MG63 (cell line): ENCODE results near the gene GJC3. TPM values are rescaled to one million over a fixed set of nuclear protein-coding genes. Genes with fewer than 3 reads are reported as not detected.
"Not testable (repeated sequence)": the region's sequence is repeated elsewhere in the genome, so short reads cannot be mapped to it uniquely, and the experiment has no call there.

Experiments
- DNase-seq: peaks from one replicate; pipeline ENCODE4 v3.0.0-alpha.2; 2020
- H3K27me3 ChIP-seq: fragments of 250-450 bp; sonication (Bioruptor Pico); 2 replicates; pipeline ENCODE4 v1.5.1; 2020; ENCODE audit warnings: mild to moderate bottlenecking, moderate library complexity
- H3K36me3 ChIP-seq: fragments of 250-450 bp; sonication (Bioruptor Pico); 2 replicates; pipeline ENCODE4 v1.5.1; 2020; ENCODE audit warnings: mild to moderate bottlenecking, moderate library complexity
- H3K4me3 ChIP-seq: fragments of 250-450 bp; sonication (Bioruptor Pico); 2 replicates; pipeline ENCODE4 v1.5.1; 2020; ENCODE audit warnings: mild to moderate bottlenecking, moderate library complexity
- H3K9me3 ChIP-seq: fragments of 250-450 bp; sonication (Bioruptor Pico); 2 replicates; pipeline ENCODE4 v1.5.1; 2020; ENCODE audit warnings: mild to moderate bottlenecking, moderate library complexity
- total RNA-seq: library from RNA; depleted of rRNA; stranded (reverse); fragments of >200 nt; shearing (Covaris generic); gene quantifications from 2 replicates; pipeline ENCODE4 v1.2.3, GENCODE V29; 2014; ENCODE audit warnings: low replicate concordance

GJC3 gene
- total RNA-seq, 1 experiment from 2014 or later, result not detected

DNA sequence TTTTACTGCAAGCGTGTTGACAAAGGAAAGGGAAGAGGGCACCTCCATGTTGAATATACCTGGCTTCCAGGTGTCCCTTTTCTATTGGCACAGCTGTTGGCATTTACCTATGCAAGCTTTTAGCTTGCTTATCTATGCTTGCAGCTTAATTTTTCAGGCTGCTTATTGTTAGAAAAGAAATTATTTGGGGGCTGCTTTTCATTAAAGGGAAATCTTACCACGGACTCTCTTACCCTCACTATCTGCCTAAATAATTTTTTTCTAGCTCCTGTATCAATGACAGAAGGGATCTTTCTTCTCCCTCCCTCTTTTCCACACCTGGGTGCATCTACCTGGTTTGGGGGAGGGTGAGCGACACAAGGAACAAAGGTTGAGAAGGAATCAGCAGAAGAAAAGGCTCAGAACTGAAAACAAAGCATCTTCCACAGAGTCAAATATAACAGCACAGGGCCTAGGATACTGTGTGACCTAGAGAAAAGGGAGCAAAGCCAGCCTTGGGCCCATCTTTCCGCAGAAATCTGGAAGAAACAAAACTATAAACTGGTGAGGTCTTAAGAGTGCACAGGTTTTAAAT is 15.2 kb upstream of the GJC3 start:
- DNase-seq, result no peak
- Histone ChIP-seq H3K36me3 (no peaks in the 10 kb centered on the region), H3K4me3 (no peak overlapping the region), H3K27me3 (no peaks in the 10 kb centered on the region), H3K9me3 (no peaks in the 10 kb centered on the region)

DNA sequence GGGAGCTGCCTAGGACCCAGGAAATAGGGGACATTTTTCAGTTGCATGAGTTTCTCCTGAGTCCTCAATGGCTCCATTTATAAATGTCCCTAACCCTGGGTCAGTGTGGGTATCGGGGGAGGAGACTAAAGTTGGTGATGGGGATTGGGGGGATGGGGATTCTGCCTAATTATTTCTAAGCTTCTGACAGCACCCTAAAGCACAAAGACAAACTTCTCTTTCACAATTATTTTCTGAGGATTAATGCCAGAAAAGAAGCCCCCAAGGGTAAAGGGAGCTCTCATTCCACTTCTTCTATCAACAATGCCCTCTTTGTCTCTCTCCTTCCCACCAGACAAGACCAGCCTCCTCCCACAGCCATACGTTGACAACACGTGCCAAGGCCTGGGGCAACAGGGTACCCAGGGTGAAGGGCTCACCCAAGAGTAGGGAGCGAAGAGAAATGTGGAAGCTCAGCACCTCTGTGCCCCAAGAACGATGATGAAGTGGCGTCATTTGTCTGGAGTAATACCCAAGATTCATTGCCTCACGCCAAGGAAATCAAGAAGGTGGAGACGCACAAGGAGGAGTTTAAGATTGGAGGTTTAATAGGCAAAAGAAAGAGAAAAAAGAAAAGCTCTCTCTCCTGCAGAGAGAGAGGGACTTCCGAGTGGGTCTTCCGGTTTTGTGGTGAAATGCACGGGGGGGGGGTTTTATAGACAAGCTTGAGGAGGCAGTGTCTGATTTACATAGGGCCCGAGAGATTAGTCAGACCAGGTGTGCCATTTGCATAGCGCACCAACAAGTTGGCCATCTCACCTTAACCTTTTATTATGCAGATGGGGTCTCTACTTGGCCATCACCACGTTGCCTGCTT is 14.4 kb upstream of the GJC3 start:
- Histone ChIP-seq H3K9me3 (no peaks in the 10 kb centered on the region), H3K27me3 (no peaks in the 10 kb centered on the region), H3K4me3 (no peak overlapping the region), H3K36me3 (no peaks in the 10 kb centered on the region)
- no peak for DNase-seq

DNA sequence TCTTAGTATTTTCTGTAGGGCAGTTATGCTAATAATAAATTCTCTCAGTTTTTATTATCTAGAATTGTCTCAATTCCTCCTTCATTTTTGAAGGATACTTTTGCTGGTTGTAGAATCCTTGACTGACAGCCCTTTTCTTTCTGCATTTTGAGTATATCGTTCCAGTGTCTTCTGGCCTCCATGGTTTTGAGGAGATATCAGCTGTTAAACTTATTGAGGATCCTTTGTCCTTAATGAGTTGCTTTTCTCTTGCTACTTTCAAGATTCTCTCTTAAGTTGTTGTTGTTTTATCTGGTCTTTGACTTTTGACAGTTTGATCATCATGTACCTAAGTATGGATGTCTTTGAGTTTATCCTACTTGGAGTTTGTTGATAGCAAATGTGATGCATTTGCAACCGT is 8.9 kb upstream of the GJC3 start:
- Histone ChIP-seq H3K4me3 (no peak overlapping the region), H3K36me3 (no peaks in the 10 kb centered on the region), H3K9me3 (0 out of 2 replicates have a peak, but pooled peaks cover 5% of the 10 kb centered on the region), H3K27me3 (no peaks in the 10 kb centered on the region)
- DNase-seq, result no peak

DNA sequence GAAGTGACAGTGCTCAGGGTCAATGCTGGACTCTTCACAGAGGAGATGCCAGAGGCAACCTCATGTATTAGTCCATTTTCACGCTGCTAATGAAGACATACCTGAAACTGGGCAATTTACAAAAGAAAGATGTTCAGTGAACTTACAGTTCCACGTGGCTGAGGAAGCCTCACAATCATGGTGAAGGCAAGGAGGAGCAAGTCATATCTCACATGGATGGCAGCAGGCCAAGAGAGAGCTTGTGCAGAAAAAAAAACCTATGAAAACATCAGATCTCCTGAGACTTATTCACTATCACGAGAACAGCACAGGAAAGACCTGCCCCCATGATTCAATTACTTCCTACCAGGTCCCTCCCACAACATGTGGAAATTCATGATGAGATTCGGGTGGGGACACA is 5.6 kb upstream of the GJC3 start:
- H3K9me3 ChIP-seq, H3K4me3 ChIP-seq, H3K36me3 ChIP-seq, H3K27me3 ChIP-seq, DNase-seq: not testable (repeated sequence)

DNA sequence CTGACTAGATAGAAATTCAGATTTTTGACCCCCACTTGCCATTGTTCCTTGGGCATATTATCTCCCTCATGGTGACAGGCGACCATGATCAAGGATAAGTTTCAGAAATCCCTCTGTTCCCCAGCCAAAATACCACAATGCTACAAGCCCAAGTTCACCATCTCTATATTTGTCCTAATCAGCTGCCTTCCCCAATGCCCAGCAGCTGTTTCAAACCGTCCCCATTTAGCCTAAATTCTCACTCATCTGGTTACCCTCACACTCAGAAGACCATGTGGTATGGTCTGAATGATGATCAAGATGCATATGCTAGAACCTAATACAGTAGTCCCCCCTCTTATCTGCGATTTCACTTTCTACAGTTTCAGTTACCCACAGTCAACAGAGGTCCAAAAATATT is 956 bp upstream of the GJC3 start:
- no peak for DNase-seq
- Histone ChIP-seq H3K27me3 (peaks cover 3% of the 10 kb centered on the region), H3K9me3 (no peaks in the 10 kb centered on the region), H3K36me3 (no peaks in the 10 kb centered on the region), H3K4me3 (no peak overlapping the region)

DNA sequence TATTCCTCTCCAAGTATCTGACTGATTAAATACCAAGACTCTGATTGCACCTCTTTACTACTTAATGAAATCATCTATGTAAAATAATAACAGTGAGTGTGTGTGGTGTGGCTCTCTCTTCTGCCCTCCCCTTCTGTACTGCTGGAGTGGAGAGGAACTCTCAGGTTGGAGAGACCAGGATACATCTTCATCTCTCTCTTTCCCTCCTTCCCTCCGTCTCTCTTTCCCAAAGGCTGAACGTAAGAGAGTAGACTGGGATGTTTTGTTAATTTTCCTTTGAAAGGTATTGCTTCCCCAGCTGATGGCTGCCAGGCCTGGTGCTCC is 272 bp upstream of the GJC3 start:
- no peaks in the 10 kb centered on the region for H3K9me3 ChIP-seq
- H3K36me3 ChIP-seq, result no peaks in the 10 kb centered on the region
- H3K27me3 ChIP-seq, result peaks cover 4% of the 10 kb centered on the region
- no peak overlapping the region for H3K4me3 ChIP-seq
- no peak for DNase-seq

DNA sequence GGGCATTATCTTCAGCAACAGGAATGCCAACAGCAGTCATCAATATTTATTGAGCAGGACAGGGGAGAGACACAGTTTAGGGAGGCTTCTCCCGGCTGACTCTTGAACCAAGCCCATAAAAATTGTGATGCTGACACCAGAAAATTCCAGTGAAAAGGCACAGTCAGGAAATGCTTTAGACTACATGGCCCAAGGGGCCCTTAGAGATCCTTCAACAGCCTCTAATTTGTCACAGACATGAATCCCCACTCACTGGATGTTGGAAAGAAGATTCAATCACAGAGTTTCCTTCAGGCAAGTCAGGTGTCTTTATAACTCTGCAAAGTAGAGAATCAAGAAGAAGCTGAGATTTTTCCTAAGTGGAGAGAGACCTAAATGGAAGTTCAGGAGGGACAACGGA is 1.2 kb downstream of the GJC3 start:
- Histone ChIP-seq H3K36me3 (no peaks in the 10 kb centered on the region), H3K27me3 (peaks cover 4% of the 10 kb centered on the region), H3K9me3 (no peaks in the 10 kb centered on the region), H3K4me3 (no peak overlapping the region)
- DNase-seq, result no peak

DNA sequence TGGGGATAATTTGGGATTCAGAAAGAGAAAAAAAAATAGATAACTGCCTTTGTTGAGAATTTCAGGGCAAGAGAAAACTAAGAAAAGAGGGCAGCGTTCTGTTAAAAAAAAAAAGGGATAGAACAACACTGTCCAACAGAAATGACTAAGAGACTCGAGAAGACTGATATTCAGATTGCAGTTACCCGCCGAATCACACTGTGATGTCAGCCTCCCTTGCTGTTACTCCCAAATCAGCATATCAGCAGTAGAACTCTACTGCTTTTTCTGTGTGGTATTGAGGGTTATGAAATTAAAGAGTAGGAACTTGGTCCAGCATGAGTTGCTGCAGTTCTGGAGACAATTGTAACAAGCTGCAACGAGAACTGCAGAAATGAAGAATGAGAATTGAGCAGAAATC is 1.9 kb downstream of the GJC3 start:
- H3K36me3 ChIP-seq, result no peaks in the 10 kb centered on the region
- H3K9me3 ChIP-seq, result no peaks in the 10 kb centered on the region
- H3K27me3 ChIP-seq, result peaks cover 4% of the 10 kb centered on the region
- no peak overlapping the region for H3K4me3 ChIP-seq
- DNase-seq, result no peak

DNA sequence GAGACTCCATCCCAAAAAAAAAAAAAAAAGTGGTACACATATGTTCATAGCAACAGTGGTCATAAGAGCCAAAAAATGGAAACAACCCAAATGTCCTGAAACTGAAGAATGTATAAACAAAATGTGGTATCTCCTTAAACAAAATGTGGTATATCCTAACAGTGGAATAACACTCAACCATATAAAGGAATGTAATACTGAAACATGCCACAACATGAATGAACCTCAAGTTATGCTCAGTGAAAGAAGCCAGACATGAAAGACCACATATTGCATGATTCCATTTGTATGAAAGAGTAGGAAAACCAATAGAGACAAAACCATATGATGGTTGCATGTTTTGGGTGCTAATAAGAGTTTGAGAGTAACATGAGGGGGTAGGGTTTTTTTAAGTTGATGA is 3.1 kb downstream of the GJC3 start:
- H3K27me3 ChIP-seq, result peaks cover 4% of the 10 kb centered on the region
- H3K4me3 ChIP-seq, result no peak overlapping the region
- H3K9me3 ChIP-seq, result no peaks in the 10 kb centered on the region
- peaks cover 4% of the 10 kb centered on the region; the same call in 1 of the 2 replicates for H3K36me3 ChIP-seq
- DNase-seq, result no peak

DNA sequence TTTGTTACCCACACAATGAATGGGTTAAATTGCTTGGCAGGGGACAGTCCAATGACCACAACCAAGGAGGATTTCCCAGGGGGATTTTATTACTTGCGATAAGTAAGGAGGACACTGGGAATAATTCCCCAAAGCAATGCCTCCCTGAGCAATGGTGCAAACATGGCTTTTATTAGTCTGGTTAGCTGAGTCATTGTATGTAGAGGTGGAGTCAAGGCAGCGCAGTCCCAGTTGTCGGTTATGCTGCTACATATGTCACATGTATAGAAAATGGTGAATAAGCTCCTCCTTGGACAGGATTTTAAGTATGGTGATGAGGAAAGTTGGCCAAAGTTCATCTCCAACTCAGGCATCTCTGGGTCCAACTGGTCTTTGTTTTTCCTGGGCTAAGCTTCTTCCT is 6.2 kb downstream of the GJC3 start:
- DNase-seq, result no peak
- Histone ChIP-seq H3K36me3 (peaks cover 5% of the 10 kb centered on the region; the same call in 1 of the 2 replicates), H3K9me3 (peaks cover 5% of the 10 kb centered on the region; the same call in 1 of the 2 replicates), H3K27me3 (peaks cover 4% of the 10 kb centered on the region), H3K4me3 (no peak overlapping the region)

DNA sequence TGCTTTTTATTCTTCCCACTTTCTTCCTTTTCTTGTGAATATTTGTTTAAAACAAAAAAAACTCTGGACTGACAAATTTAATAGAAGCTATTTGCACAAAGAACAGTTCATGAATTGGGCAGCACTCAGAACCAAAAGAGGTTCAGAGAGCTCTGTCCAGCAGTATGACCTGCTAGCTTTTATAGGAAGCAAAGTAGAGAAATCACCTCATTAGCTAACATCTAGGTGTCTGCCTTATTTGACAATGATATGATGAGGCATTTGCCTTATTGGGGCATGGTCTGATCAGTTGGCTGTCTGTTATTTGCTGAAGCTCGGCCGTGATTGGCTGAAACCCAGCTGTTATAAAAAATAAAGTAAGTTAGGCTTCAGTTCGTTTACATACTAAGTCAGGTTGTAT is 9.3 kb downstream of the GJC3 start:
- peaks cover under 1% of the 10 kb centered on the region; the same call in 1 of the 2 replicates for H3K27me3 ChIP-seq
- peak overlapping the region; percentile 78 for H3K4me3 ChIP-seq
- H3K36me3 ChIP-seq, result peaks cover 18% of the 10 kb centered on the region
- DNase-seq, result no peak
- peaks cover 5% of the 10 kb centered on the region; the same call in 1 of the 2 replicates for H3K9me3 ChIP-seq

DNA sequence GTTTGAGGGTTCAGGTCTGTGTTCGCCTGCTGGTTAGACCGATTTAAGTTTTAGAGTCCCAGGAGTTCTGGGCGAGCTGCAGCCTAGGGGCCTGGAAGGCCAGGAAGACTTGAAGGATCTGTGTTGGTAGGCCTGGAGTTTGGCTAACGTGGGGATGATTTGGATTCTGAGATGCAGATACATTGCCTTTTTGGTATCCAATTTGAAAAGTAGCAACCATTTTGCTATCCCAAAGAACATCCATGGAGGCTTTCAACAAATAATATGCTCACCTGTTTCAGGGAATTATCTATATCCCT is 9.7 kb downstream of the GJC3 start:
- Histone ChIP-seq H3K4me3 (peak overlapping the region; percentile 78), H3K36me3 (peaks cover 18% of the 10 kb centered on the region), H3K27me3 (no peaks in the 10 kb centered on the region), H3K9me3 (peaks cover 5% of the 10 kb centered on the region; the same call in 1 of the 2 replicates)
- DNase-seq, result no peak

DNA sequence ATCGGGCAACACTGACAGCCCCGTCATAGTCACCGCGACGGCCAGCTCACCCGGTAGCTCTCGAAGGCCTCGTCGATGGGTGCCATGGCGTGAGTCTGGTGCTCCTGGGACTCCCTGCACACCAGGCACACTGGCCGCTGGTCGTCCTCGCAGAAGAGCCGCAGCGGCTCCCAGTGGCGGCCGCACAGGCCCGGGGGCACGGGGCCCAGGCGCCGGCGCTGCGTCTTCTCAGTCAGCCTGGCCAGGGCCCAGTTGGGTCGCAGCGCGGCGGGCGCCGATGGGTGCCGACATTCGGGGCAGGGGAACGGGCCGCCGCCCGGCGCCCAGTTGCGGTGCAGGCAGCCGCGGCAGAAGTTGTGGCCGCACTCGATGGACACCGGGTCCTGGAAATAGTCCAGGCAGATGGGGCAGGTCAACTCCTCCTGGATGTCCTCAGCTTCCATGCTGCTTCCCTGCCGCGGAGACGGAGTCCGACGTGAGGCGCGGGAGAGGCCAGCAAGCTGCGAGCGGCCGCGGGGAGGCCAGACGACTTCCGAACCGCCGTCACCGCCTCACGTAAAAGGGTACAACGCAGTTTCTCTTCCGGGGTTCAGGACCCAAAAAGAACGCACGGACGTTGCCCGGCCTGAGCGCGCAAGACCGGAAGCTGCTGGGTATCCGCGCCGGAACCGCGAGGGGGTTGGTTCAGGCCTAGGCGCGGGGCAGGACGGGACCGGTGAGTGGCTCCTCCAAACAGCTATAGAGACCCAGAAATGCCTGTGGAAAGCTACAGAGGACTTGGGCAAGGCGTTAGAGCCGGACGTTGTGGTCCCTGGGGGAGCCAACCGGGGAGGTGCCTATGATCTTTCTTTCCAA is 10.2 kb downstream of the GJC3 start, which contains the start of gene TRIM4:
TRIM4 (minus strand) TSS at position 572 of the 855 bp plus-strand sequence; CDS start at position 443, 129 bp downstream.
- peaks cover 5% of the 10 kb centered on the region; the same call in 1 of the 2 replicates for H3K9me3 ChIP-seq
- peak within 1 kb of the TSS; percentile 78 for H3K4me3 ChIP-seq
- no peaks in the 10 kb centered on the region for H3K27me3 ChIP-seq
- peak; percentile 87 for DNase-seq
- H3K36me3 ChIP-seq, result peaks cover 18% of the 10 kb centered on the region

DNA sequence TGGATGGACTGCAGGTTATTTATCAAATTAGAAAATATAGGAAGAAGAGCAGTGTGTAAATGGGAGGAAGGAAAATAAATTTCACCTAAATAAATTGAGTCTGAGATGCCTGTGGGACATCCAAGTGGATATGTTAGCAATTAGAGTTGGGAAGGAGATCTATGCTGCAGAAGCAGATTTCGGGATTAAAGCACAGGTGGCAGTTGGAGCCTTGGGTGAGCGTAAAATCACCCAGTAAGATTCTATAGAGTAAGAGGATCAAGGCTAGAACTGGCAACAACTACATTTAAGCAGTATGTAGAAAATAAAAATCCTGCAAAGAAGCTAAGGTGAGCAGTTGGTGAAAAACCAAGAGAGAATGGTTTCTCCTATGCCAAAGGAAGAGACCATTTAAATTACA is 18.4 kb downstream of the GJC3 start:
- no peak for DNase-seq
- Histone ChIP-seq H3K36me3 (peaks cover 27% of the 10 kb centered on the region), H3K9me3 (no peaks in the 10 kb centered on the region), H3K27me3 (no peaks in the 10 kb centered on the region), H3K4me3 (no peak overlapping the region)

DNA sequence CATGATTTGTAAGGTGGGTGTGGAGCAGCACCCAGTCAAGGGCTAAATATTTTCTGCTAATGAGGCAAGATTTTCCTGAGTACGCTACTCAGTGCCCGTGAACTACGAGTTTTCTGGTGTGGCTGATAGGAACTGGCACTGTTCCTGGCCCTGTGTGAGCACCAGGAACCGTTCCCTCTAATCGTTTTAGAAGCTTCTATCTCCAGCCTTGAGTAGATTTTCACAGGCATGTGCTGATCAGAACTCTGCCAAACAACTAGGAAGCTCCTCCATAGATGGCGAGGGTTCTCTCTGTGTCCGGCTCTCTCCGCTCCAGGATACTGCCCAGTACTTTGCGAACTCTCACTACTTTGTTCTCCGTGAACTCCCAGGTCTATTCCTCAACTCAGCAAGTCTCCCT is 27.8 kb downstream of the GJC3 start:
- no peak for DNase-seq
- peaks cover 26% of the 10 kb centered on the region for H3K36me3 ChIP-seq

DNA sequence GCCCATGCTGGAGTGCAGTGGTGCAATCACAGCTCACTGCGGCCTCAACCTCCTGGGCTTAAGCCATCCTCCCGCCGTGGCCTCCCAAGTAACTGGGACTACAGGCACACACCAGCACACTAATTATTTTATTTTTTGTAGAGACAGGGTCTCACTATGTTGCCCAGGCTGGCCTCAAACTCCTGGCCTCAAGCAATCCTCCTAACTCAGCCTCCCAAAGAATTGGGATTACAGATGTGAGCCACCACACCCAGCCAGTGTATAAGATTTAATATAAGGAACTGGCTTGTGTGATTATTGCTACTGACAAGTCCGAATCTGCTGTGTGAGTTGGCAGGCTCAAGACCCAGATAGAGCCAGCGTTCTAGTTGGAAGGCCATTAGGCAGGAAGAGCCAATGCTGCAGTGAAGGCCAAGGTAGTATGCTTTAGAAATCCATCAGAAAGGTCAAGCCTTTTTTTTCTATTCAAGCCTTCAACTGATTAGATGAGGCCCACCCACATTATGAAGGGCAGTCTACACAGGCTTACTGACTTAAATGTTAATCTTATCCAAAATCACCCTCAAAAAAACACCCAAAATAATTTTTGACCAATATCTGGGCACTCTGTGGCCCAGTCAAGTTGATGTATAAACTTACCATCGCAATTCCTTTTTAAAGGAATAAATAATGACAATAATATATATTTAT is 29.4 kb downstream of the GJC3 start:
- Histone ChIP-seq H3K9me3 (no peaks in the 10 kb centered on the region), H3K36me3 (peaks cover 22% of the 10 kb centered on the region), H3K27me3 (no peaks in the 10 kb centered on the region), H3K4me3 (no peak overlapping the region)
- no peak for DNase-seq

More for the DNA sequence above, 27.8 kb downstream of the GJC3 start:
- Histone ChIP-seq H3K9me3 (no peaks in the 10 kb centered on the region), H3K4me3 (no peak overlapping the region), H3K27me3 (no peaks in the 10 kb centered on the region)

DNA sequence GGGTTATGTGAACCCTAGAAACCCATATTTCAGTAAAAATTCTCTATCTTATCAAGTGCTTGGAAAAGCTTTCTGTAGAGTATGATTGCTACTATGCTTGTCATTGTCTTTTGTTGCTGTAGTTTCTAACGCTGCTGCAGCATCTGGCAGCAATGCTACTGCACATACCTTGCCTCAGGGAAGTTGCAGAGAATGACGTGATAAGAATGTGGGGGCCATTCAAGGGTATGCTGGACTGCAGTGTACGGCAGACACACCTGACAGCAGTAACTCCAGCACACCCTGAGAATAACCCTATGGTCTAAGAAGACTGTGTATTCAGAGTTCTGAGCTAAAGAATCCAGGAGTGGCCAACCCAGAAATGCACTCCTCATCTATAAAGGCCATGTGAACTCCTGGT is 30.6 kb downstream of the GJC3 start:
- peaks cover 17% of the 10 kb centered on the region for H3K36me3 ChIP-seq
- DNase-seq, result no peak
- no peaks in the 10 kb centered on the region for H3K9me3 ChIP-seq
- no peaks in the 10 kb centered on the region for H3K27me3 ChIP-seq
- no peak overlapping the region for H3K4me3 ChIP-seq
